ENCODE data around the gene IGSF23.
"Not testable (repeated sequence)": the region's sequence is repeated elsewhere in the genome, so short reads cannot be mapped to it uniquely, and the experiment has no call there.

IGSF23 gene

GRCh38 chr19:44631611-44632010, 18.2 kb downstream of the IGSF23 start:
- H3K27ac ChIP-seq (ENCODE audit: low read depth, low read length); H3K9ac ChIP-seq (ENCODE audit: low read length); H3K9me3 ChIP-seq (ENCODE audit: low read length); H3K27me3 ChIP-seq (ENCODE audit: control insufficient read depth in 1 of 2, insufficient read depth in 2 of 2, low read length in 2 of 2); H3K4me3 ChIP-seq (ENCODE audit: low read depth in 1 of 2, low read length in 2 of 2); H3K4me1 ChIP-seq (ENCODE audit: insufficient read depth, low read length); H3K36me3 ChIP-seq (ENCODE audit: insufficient read depth, low read length): not testable (repeated sequence)

GRCh38 chr19:44634058-44634457, 20.7 kb downstream of the IGSF23 start:
- not testable (repeated sequence) for H3K27me3 ChIP-seq (ENCODE audit: control insufficient read depth in 1 of 2, insufficient read depth in 2 of 2, low read length in 2 of 2); H3K9me3 ChIP-seq (ENCODE audit: low read length); H3K4me3 ChIP-seq (ENCODE audit: low read depth in 1 of 2, low read length in 2 of 2); H3K9ac ChIP-seq (ENCODE audit: low read length); H3K36me3 ChIP-seq (ENCODE audit: insufficient read depth, low read length); H3K4me1 ChIP-seq (ENCODE audit: insufficient read depth, low read length); H3K27ac ChIP-seq (ENCODE audit: low read depth, low read length)

DNA sequence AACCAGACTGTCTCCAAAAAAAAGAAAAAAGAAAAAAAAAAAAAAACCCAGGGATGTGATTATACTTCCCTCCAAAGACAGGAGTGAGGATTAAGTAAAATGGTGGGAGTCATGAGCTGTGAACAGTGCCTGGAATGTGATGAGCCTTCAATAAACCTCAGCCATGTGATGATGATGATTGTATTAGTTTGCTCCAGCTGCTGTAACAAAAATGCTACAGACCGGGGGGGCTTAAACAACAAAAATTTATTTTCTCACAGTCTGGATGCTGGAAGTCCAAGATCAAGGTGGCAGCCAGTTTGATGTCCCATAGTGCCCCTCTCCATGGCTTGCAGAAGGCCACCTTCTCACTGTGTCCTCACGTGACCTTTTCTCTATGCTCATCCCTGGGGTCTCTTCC, 21.4 kb downstream of the IGSF23 start:
- Histone ChIP-seq H3K4me1 (ENCODE audit: insufficient read depth, low read length) (no peaks in the 10 kb centered on the region), H3K9me3 (ENCODE audit: low read length) (no peaks in the 10 kb centered on the region), H3K4me3 (ENCODE audit: low read depth in 1 of 2, low read length in 2 of 2) (no peak overlapping the region), H3K27me3 (ENCODE audit: control insufficient read depth in 1 of 2, insufficient read depth in 2 of 2, low read length in 2 of 2) (no peaks in the 10 kb centered on the region), H3K27ac (ENCODE audit: low read depth, low read length) (no peak overlapping the region), H3K36me3 (ENCODE audit: insufficient read depth, low read length) (no peaks in the 10 kb centered on the region), H3K9ac (ENCODE audit: low read length) (no peak overlapping the region)

DNA sequence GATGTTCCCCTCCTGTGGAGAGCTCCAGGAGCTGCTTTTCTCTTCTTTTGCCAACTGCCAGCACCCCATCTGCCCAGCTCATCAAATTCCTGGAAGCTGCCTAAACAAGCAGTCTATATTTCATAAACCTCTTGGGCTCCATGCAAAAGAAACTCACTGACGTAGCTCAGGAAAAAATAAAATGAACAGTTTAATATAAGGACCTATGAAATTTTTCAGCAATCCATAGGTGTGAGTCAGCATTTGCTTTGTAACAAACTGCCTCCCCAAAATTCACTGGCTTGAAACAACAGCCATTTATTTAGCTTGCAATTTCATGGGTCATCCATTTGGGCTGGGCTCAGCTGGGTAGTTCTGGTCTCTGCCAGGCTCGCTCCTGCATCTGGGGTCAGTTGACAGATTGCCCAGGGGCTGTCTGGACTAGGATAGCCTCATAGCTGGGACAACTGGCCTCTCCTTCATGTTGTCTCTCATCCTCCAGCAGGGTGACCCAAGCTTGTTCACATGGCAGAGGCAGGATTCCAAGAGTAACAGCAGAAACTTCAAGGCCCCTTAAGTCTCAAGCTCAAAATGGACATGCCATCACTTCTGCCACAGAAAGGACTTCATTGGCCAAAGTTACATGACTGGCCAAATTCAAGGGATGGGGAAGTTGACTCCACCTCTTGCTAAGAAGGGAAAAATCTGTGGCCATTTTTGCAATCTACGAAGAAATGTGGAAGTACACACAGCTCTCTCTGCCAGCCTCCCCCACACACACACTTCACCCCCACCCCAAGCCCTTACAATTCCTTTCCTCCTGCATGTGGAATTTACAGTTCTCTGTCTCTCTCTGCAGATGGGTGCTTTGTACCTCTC, 22.4 kb downstream of the IGSF23 start:
- no peak overlapping the region for H3K4me3 ChIP-seq (ENCODE audit: low read depth in 1 of 2, low read length in 2 of 2)
- no peaks in the 10 kb centered on the region for H3K36me3 ChIP-seq (ENCODE audit: insufficient read depth, low read length)
- H3K27me3 ChIP-seq (ENCODE audit: control insufficient read depth in 1 of 2, insufficient read depth in 2 of 2, low read length in 2 of 2) = no peaks in the 10 kb centered on the region
- H3K9me3 ChIP-seq (ENCODE audit: low read length) = no peaks in the 10 kb centered on the region
- H3K4me1 ChIP-seq (ENCODE audit: insufficient read depth, low read length) = no peaks in the 10 kb centered on the region
- no peak overlapping the region for H3K9ac ChIP-seq (ENCODE audit: low read length)
- H3K27ac ChIP-seq (ENCODE audit: low read depth, low read length) = no peak overlapping the region

- H3K27ac ChIP-seq (ENCODE audit: low read depth, low read length) = no peak overlapping the region
- no peak overlapping the region for H3K4me3 ChIP-seq (ENCODE audit: low read depth in 1 of 2, low read length in 2 of 2)
- no peaks in the 10 kb centered on the region for H3K4me1 ChIP-seq (ENCODE audit: insufficient read depth, low read length)
- no peaks in the 10 kb centered on the region for H3K36me3 ChIP-seq (ENCODE audit: insufficient read depth, low read length)
- H3K9ac ChIP-seq (ENCODE audit: low read length) = no peak overlapping the region
- H3K9me3 ChIP-seq (ENCODE audit: low read length) = no peaks in the 10 kb centered on the region
- H3K27me3 ChIP-seq (ENCODE audit: control insufficient read depth in 1 of 2, insufficient read depth in 2 of 2, low read length in 2 of 2) = no peaks in the 10 kb centered on the region
These were observed 23.4 kb downstream of the IGSF23 start for GRCh38 chr19:44636439-44637389.

DNA sequence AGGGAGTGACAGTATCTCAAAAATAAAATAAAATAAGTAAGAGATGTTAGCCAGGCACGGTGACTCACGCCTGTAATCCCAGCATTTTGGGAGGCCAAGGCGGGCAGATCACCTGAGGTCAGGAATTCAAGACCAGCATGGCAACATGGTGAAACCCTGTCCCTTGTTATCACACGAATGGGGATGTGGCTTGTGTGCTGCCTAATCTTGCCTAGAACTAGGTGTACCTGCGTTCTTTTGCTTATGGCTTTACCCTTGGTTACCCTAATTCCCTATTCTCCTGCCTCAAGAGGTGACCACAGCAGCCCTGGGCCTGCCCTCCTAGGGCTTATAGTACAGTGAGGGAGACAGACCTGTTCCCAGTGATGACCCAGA, 24.0 kb downstream of the IGSF23 start:
- Histone ChIP-seq H3K36me3 (ENCODE audit: insufficient read depth, low read length) (no peaks in the 10 kb centered on the region), H3K27ac (ENCODE audit: low read depth, low read length) (no peak overlapping the region), H3K4me1 (ENCODE audit: insufficient read depth, low read length) (no peaks in the 10 kb centered on the region), H3K27me3 (ENCODE audit: control insufficient read depth in 1 of 2, insufficient read depth in 2 of 2, low read length in 2 of 2) (no peaks in the 10 kb centered on the region), H3K4me3 (ENCODE audit: low read depth in 1 of 2, low read length in 2 of 2) (no peak overlapping the region), H3K9ac (ENCODE audit: low read length) (no peak overlapping the region), H3K9me3 (ENCODE audit: low read length) (no peaks in the 10 kb centered on the region)

- H3K4me3 ChIP-seq (ENCODE audit: low read depth in 1 of 2, low read length in 2 of 2) = no peak overlapping the region
- H3K27me3 ChIP-seq (ENCODE audit: control insufficient read depth in 1 of 2, insufficient read depth in 2 of 2, low read length in 2 of 2) = no peaks in the 10 kb centered on the region
- no peaks in the 10 kb centered on the region for H3K36me3 ChIP-seq (ENCODE audit: insufficient read depth, low read length)
- no peaks in the 10 kb centered on the region for H3K9me3 ChIP-seq (ENCODE audit: low read length)
- H3K4me1 ChIP-seq (ENCODE audit: insufficient read depth, low read length) = peaks cover 3% of the 10 kb centered on the region
- H3K27ac ChIP-seq (ENCODE audit: low read depth, low read length) = no peak overlapping the region
- no peak overlapping the region for H3K9ac ChIP-seq (ENCODE audit: low read length)
These were observed 27.2 kb downstream of the IGSF23 start for GRCh38 chr19:44640518-44640917.

DNA sequence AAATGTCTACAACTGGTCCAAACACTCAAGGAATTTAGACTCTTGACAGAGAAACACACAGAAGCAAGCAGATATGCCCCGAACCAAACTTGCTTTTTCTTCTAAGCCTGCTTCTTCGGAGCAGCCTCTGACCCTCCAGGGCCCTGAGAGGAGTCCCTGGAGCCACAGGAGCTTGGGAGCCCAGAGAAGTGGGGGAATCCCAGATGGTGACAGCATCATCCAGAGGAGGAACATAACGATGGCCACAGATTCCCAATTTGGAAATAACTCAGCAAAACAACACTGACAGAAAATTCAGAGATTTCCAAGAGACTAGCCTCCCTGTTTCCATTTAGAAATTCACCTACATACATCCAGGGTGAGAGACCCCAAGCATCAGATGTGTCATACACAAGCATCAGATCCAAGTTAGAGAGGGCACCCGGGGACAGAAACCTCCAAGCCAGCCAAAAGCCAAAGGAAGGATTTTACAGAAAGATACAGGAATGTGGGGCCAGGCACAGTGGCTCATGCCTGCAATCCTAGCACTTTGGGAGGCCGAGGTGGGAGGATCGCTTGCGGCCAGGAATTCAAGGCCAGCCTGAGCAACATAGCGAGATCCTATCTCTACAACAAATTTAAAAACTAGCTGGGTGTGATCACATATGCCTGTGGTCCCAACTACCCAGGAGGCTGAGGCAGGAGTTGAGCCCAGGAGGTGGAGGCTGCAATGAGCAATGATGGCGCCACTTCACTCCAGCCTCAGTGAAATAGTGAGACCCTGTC, 28.3 kb downstream of the IGSF23 start:
- Histone ChIP-seq H3K27me3 (ENCODE audit: control insufficient read depth in 1 of 2, insufficient read depth in 2 of 2, low read length in 2 of 2) (no peaks in the 10 kb centered on the region), H3K9ac (ENCODE audit: low read length) (no peak overlapping the region), H3K4me3 (ENCODE audit: low read depth in 1 of 2, low read length in 2 of 2) (no peak overlapping the region), H3K9me3 (ENCODE audit: low read length) (no peaks in the 10 kb centered on the region), H3K4me1 (ENCODE audit: insufficient read depth, low read length) (peaks cover 3% of the 10 kb centered on the region), H3K27ac (ENCODE audit: low read depth, low read length) (no peak overlapping the region), H3K36me3 (ENCODE audit: insufficient read depth, low read length) (no peaks in the 10 kb centered on the region)

DNA sequence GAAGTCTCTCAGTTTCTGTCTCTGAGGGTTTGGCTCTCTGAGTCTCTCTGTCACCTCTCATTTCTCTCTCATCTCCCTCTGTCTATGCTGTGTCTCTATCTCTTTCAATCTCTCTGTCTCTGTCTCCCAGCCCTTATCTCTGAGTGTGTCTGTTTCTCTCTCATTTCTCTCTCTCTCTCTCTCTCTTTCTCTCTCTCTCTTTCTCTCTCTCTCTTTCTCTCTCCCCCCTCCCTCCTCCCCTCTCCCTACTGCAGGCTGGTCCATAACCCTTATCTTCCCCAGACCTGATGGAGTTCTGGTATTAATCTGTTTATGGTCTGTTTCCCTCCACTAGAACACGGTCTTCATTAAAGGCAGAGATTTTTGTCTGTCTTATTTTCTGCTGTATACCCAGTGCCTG, 29.0 kb downstream of the IGSF23 start:
- H3K27me3 ChIP-seq (ENCODE audit: control insufficient read depth in 1 of 2, insufficient read depth in 2 of 2, low read length in 2 of 2) = no peaks in the 10 kb centered on the region
- H3K27ac ChIP-seq (ENCODE audit: low read depth, low read length) = no peak overlapping the region
- no peak overlapping the region for H3K9ac ChIP-seq (ENCODE audit: low read length)
- no peaks in the 10 kb centered on the region for H3K9me3 ChIP-seq (ENCODE audit: low read length)
- H3K36me3 ChIP-seq (ENCODE audit: insufficient read depth, low read length) = no peaks in the 10 kb centered on the region
- H3K4me3 ChIP-seq (ENCODE audit: low read depth in 1 of 2, low read length in 2 of 2) = no peak overlapping the region
- H3K4me1 ChIP-seq (ENCODE audit: insufficient read depth, low read length) = peaks cover 3% of the 10 kb centered on the region

DNA sequence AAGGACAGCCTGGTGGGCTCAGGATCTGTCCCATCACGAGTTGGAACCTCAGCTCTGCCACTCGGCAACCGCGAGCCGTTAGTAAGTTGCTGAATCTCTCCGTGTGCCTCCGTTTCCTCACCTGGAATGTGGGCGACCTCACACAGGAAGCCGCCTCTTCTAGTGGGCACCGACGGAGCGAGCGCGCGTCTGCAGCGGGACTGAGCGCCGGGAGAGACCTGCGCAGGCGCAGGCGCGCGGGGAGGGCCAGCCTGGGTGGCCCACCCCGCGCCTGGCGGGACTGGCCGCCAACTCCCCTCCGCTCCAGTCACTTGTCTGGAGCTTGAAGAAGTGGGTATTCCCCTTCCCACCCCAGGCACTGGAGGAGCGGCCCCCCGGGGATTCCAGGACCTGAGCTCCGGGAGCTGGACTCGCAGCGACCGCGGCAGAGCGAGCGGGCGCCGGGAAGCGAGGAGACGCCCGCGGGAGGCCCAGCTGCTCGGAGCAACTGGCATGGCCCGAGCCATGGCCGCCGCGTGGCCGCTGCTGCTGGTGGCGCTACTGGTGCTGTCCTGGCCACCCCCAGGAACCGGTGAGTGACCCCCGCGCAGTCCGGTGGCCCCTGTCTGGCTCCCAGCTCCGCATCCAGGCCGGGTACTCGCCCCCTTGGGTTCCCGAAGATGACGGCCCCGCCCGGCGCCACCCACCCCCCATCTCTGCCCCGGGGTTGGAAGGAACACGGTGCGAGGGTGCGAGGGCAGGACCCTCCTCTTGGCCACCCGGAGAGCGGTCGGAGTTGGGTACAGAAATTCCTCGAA, 30.4 kb downstream of the IGSF23 start, which contains the start of gene PVR:
PVR (plus strand) TSS at position 306 of the 797 bp plus-strand sequence; CDS start at position 493, 187 bp downstream.
- peak within 1 kb of the TSS; percentile 67 to 96 for H3K4me3 ChIP-seq (ENCODE audit: low read depth in 1 of 2, low read length in 2 of 2)
- H3K27me3 ChIP-seq (ENCODE audit: control insufficient read depth in 1 of 2, insufficient read depth in 2 of 2, low read length in 2 of 2) = no peaks in the 10 kb centered on the region
- peak within 1 kb of the TSS; percentile 44 for H3K9ac ChIP-seq (ENCODE audit: low read length)
- H3K36me3 ChIP-seq (ENCODE audit: insufficient read depth, low read length) = peaks cover 6% of the 10 kb centered on the region
- H3K4me1 ChIP-seq (ENCODE audit: insufficient read depth, low read length) = peaks cover 13% of the 10 kb centered on the region
- H3K27ac ChIP-seq (ENCODE audit: low read depth, low read length) = peak within 1 kb of the TSS; percentile 78
- H3K9me3 ChIP-seq (ENCODE audit: low read length) = no peaks in the 10 kb centered on the region
